Stimulated activated naive CD4-positive, alpha-beta T cell (primary cell): ENCODE data around the gene TREML2.
A peak's percentile ranks its signal among the peaks of the same experiment; 100 is the strongest.
"Not testable (repeated sequence)": the region's sequence is repeated elsewhere in the genome, so short reads cannot be mapped to it uniquely, and the experiment has no call there.

Experiments used
- DNase-seq, 6 experiments: peaks; one replicate each; lab custom pipeline; 2025; lab: John Stamatoyannopoulos, UW

Gene TREML2

GRCh38 chr6:41200901-41201763 is at the start of gene TREML2:
TREML2 (minus strand) TSS chr6:41201149; CDS start chr6:41201008, 141 bp downstream.
- peak in 3 of 6 experiments; percentile 8 to 66 (median 27) for DNase-seq

- DNase-seq, result no peak
Measured at GRCh38 chr6:41247882-41248705, 47.1 kb upstream of the TREML2 start.

- DNase-seq, result no peak
Measured at GRCh38 chr6:41247288-41247865, 46.4 kb upstream of the TREML2 start.

- DNase-seq, result not testable (repeated sequence)
Measured at GRCh38 chr6:41246529-41246928, 45.6 kb upstream of the TREML2 start.

- DNase-seq, result no peak
Measured at GRCh38 chr6:41239467-41240159, 38.7 kb upstream of the TREML2 start.

GRCh38 chr6:41237128-41237527 is 36.2 kb upstream of the TREML2 start:
- DNase-seq, result no peak

GRCh38 chr6:41236276-41236675 is 35.3 kb upstream of the TREML2 start:
- no peak for DNase-seq

GRCh38 chr6:41232667-41233066 is 31.7 kb upstream of the TREML2 start:
- DNase-seq, result no peak

GRCh38 chr6:41231246-41231645 is 30.3 kb upstream of the TREML2 start:
- no peak for DNase-seq

GRCh38 chr6:41229721-41230120 is 28.8 kb upstream of the TREML2 start:
- no peak for DNase-seq

- no peak for DNase-seq
Measured at GRCh38 chr6:41228616-41229015, 27.7 kb upstream of the TREML2 start.

GRCh38 chr6:41228096-41228495 is 27.1 kb upstream of the TREML2 start, which contains the start of gene TREML4:
TREML4 (plus strand) TSS chr6:41228349; CDS start chr6:41228428, 79 bp downstream.
- DNase-seq, result no peak

GRCh38 chr6:41226752-41227151 is 25.8 kb upstream of the TREML2 start:
- no peak for DNase-seq

GRCh38 chr6:41224800-41225199 is 23.9 kb upstream of the TREML2 start:
- DNase-seq, result no peak

- DNase-seq, result no peak
Measured at GRCh38 chr6:41222513-41222912, 21.6 kb upstream of the TREML2 start.

- DNase-seq, result no peak
Measured at GRCh38 chr6:41222045-41222444, 21.1 kb upstream of the TREML2 start.

- no peak for DNase-seq
Measured at GRCh38 chr6:41216616-41217015, 15.7 kb upstream of the TREML2 start.

- DNase-seq, result no peak
Measured at GRCh38 chr6:41215777-41216176, 14.8 kb upstream of the TREML2 start.

- DNase-seq, result no peak
Measured at GRCh38 chr6:41214559-41215238, 13.8 kb upstream of the TREML2 start.

- no peak for DNase-seq
Measured at GRCh38 chr6:41209547-41210320, 8.8 kb upstream of the TREML2 start.
